Measurements from ENCODE around the gene SCARF2.

DNA sequence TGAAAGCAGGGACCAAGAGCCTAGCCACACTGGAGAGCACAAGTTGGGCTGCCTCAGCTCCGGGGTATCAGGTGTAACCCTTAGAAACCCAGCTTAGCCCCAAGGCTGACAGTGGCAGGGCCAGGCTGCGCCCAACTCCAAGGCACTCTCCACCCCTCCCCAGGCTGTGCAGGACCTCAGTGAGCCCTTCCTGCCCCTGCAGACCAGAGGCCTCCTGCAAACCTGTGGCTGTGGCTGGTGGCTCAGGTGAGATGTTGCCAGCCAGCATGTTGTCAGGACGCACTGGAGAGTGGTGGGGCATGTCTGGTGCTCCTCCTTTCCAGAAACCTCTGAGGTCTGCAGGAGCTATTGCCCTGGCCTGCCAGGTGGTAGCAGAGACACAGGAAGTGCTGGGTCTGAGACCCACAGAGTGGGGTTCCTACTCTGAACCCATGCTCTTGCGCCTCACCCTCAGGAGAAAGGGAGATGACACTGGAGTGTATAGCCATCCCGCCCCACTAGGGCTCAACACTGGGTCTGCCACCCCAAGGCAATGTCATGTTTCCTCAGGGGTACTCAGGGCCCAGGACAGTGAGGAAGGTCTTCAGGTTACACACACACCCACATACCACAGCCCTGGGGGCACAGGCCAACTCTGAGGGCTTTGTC, 2.4 kb upstream of the SCARF2 start:
- TF ChIP-seq EZH2 (IDR thresholded peaks at IDR 0.05; ENCODE audit: borderline replicate concordance, low read length), result no peak
- TF ChIP-seq, protein P1, sequence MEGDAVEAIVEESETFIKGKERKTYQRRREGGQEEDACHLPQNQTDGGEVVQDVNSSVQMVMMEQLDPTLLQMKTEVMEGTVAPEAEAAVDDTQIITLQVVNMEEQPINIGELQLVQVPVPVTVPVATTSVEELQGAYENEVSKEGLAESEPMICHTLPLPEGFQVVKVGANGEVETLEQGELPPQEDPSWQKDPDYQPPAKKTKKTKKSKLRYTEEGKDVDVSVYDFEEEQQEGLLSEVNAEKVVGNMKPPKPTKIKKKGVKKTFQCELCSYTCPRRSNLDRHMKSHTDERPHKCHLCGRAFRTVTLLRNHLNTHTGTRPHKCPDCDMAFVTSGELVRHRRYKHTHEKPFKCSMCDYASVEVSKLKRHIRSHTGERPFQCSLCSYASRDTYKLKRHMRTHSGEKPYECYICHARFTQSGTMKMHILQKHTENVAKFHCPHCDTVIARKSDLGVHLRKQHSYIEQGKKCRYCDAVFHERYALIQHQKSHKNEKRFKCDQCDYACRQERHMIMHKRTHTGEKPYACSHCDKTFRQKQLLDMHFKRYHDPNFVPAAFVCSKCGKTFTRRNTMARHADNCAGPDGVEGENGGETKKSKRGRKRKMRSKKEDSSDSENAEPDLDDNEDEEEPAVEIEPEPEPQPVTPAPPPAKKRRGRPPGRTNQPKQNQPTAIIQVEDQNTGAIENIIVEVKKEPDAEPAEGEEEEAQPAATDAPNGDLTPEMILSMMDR (IDR thresholded peaks at IDR 0.05; ENCODE audit: low read length), result no peak
